Measurements from ENCODE around the gene SGSH.

DNA sequence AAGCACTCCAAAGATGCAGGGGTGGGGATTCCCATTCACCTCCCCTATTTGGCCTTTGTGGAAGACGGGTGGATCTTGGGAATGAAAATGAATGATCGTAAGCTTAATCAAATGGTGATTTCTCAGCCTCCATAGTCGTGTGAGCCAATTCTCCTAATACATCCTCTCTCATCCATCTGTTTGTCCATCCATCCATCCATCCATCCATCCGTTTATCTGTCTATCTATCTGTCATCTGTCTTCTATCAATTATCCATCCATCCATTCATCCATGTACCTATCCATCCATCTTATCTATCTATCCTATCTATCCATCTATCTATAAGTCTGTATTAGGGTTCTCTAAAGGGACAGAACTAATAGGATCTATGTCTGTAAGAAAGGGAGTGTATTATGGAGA, 48.3 kb upstream of the SGSH start:
- no peak for TF ChIP-seq POLR2A (IDR thresholded peaks at IDR 0.05)
- TF ChIP-seq, protein P1, sequence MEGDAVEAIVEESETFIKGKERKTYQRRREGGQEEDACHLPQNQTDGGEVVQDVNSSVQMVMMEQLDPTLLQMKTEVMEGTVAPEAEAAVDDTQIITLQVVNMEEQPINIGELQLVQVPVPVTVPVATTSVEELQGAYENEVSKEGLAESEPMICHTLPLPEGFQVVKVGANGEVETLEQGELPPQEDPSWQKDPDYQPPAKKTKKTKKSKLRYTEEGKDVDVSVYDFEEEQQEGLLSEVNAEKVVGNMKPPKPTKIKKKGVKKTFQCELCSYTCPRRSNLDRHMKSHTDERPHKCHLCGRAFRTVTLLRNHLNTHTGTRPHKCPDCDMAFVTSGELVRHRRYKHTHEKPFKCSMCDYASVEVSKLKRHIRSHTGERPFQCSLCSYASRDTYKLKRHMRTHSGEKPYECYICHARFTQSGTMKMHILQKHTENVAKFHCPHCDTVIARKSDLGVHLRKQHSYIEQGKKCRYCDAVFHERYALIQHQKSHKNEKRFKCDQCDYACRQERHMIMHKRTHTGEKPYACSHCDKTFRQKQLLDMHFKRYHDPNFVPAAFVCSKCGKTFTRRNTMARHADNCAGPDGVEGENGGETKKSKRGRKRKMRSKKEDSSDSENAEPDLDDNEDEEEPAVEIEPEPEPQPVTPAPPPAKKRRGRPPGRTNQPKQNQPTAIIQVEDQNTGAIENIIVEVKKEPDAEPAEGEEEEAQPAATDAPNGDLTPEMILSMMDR (IDR thresholded peaks at IDR 0.05) = no peak

Measured in suprapubic skin (tissue), 3 donors.